Heart right ventricle (tissue), 16 donors: ENCODE results near the gene KIAA0930. TPM values are rescaled to one million over a fixed set of nuclear protein-coding genes. Genes with fewer than 3 reads are reported as not detected.

Source experiments
- ATAC-seq, 8 donors: fragments of 200-7000 bp; cut with Tn5 transposase; one replicate each; pipeline ENCODE4 v1.9.1; 2020; ENCODE audit warnings: mild to moderate bottlenecking in 8 of 8, moderate library complexity in 8 of 8, moderate number of reproducible peaks in 1 of 8
- DNase-seq, 2 donors: peaks; one replicate each; pipeline ENCODE4 v3.0.0-alpha.2; 2020
- H3K27ac ChIP-seq, 10 donors: fragments of 200-600 bp; sonication (generic) in 2 of 10; one replicate each; pipeline versions ENCODE4 v1.5.0 to v1.8.0; 2020 to 2022; ENCODE audit warnings: mild to moderate bottlenecking in 3 of 10
- H3K27me3 ChIP-seq, 7 donors: fragments of 200-600 bp; one replicate each; pipeline ENCODE4 v1.8.0; 2021 to 2022; ENCODE audit warnings: mild to moderate bottlenecking in 2 of 7
- H3K36me3 ChIP-seq, 9 donors: fragments of 200-600 bp; sonication (generic) in 1 of 9; one replicate each; pipeline versions ENCODE4 v1.5.0 to v1.8.0; 2020 to 2022; ENCODE audit warnings: mild to moderate bottlenecking in 2 of 9
- H3K4me1 ChIP-seq, 9 donors: fragments of 200-600 bp; sonication (generic) in 1 of 9; one replicate each; pipeline versions ENCODE4 v1.5.0 to v1.8.0; 2020 to 2022; ENCODE audit warnings: mild to moderate bottlenecking in 4 of 9
- H3K4me3 ChIP-seq, 10 donors: fragments of 200-600 bp; sonication (generic) in 2 of 10; one replicate each; pipeline versions ENCODE4 v1.5.0 to v1.8.0; 2020 to 2022; ENCODE audit warnings: mild to moderate bottlenecking in 7 of 10, moderate library complexity in 2 of 10
- H3K9me3 ChIP-seq, 11 donors: fragments of 200-600 bp in 10 of 11; sonication (generic) in 2 of 11; one replicate each; pipeline versions ENCODE4 v1.5.0 to v1.8.0; 2013 to 2022; ENCODE audit warnings: mild to moderate bottlenecking in 2 of 11, control low read depth in 1 of 11, moderate library complexity in 1 of 11
- WGBS, 2 donors: extraction: QIAGEN DNeasy Blood & Tissue Kit; methylation state at CpG; one replicate each; pipeline ENCODE4 v1.1.7; 2013; ENCODE audit warnings: inconsistent platforms in 1 of 2; 5-methylcytosine and 5-hydroxymethylcytosine counted together
- intact Hi-C, 10 donors: fragments of 100-400 bp; cut with DNase I; formaldehyde crosslinking; loops; one replicate each; pipeline versions ENCODE4 v1.11.1 to v1.14.2; 2022
- polyA plus RNA-seq, 2 donors: library from polyadenylated mRNA; stranded (reverse); fragments of 200-250 nt; gene quantifications; one replicate each; pipeline ENCODE4 v1.2.3, GENCODE V29; 2013
- total RNA-seq, 10 donors: library from RNA; stranded (reverse); fragmentation: NEBNext Ultra II Directional in 3 of 10; extraction: Animal tissue kit (Norgen Biotek cat#: 25700) in 3 of 10; gene quantifications; one replicate each; pipeline versions ENCODE4 v1.2.1 to v1.2.4, GENCODE V29; 2021 to 2023
- TF ChIP-seq, protein P1 (sequence below), 9 donors: fragments of 200-600 bp; sonication (generic) in 2 of 9; IDR thresholded peaks; one replicate each; pipeline versions ENCODE4 v1.5.0 to v1.8.0; 2021 to 2022; ENCODE audit warnings: antibody characterized with exemption in 9 of 9, mild to moderate bottlenecking in 5 of 9, moderate library complexity in 1 of 9
- donor health status: Arrhythmogenic right ventricular cardiomyopathy.
- donor health status: ischemic (EF 13 %, LVEDD 7.1; RV severe dilation, severe dysfunction).
- donor health status: healthy with polysubstance abuse.
- donor health status: DM: no; HTN: yes; CAD: no.
- donor health status: DM: no; HTN: no; CAD: no.
- donor health status: ischemic (EF 25% LVEDD 6.9; RV normal size, moderate dysfunction).
- donor health status: ischemic (EF 25% LVEDD 5.7; RV mildly dilated, moderate dysfunction).
- donor health status: healthy.
- donor health status: DM: yes; HTN: yes; CAD: no.
- donor health status: Ischemic cardiomyopathy.
- donor health status: ischemic (EF 35%, LVEDD 5.7; RV mildly dilated, moderate dysfunction).
- donor health status: nonischemic (EF 11% LVEDD 7.7; RV severe dilation, severe dysfunction).
- donor health status: DM: yes; HTN: yes; CAD: no.
- donor health status: PGD.
- donor health status: ischemic (EF 29% LVEDD 5.4; RV normal size, mild dysfunction).
- donor health status: nonischemic (EF 23%, LVEDD 6.1; RV moderate dilation, normal function).

The KIAA0930 gene
- total and polyA plus RNA-seq, 12 donors: 9.1 to 48.3 (median 16.3) TPM

DNA sequence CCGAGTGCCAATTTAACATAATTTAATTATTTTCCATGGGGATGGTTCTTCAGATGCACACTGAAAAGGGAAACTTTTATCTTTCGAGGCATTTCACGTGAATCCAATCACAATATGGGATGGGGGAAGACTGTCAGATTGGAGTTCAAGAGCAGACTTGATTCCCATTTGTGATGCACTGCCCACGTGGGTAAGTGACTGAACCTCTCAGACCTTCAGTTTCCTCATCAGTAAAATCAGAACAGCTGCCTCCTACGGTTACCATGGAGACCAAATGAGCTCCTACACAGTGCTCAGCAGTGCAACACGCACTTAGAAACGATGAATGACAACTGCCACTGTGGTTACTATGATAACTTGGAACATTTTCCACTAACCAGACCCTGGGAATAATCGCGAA, 21.7 kb downstream of the KIAA0930 start:
- TF ChIP-seq, protein P1, sequence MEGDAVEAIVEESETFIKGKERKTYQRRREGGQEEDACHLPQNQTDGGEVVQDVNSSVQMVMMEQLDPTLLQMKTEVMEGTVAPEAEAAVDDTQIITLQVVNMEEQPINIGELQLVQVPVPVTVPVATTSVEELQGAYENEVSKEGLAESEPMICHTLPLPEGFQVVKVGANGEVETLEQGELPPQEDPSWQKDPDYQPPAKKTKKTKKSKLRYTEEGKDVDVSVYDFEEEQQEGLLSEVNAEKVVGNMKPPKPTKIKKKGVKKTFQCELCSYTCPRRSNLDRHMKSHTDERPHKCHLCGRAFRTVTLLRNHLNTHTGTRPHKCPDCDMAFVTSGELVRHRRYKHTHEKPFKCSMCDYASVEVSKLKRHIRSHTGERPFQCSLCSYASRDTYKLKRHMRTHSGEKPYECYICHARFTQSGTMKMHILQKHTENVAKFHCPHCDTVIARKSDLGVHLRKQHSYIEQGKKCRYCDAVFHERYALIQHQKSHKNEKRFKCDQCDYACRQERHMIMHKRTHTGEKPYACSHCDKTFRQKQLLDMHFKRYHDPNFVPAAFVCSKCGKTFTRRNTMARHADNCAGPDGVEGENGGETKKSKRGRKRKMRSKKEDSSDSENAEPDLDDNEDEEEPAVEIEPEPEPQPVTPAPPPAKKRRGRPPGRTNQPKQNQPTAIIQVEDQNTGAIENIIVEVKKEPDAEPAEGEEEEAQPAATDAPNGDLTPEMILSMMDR (IDR thresholded peaks at IDR 0.05): no peak
- WGBS, 2 donors: 81 to 83% methylated on average over 9 of the region's 9 CpGs
- Histone ChIP-seq H3K27ac (no peak overlapping the region), H3K9me3 (no peaks in the 10 kb centered on the region), H3K36me3 (no peaks in the 10 kb centered on the region), H3K4me1 (peaks cover 0 to 42% (median 0%) of the 10 kb centered on the region in 9 donors), H3K4me3 (no peak overlapping the region), H3K27me3 (peaks cover 0 to 4% (median 0%) of the 10 kb centered on the region in 7 donors)
- no peak for ATAC-seq
- DNase-seq: no peak
- intact Hi-C loops: no loop called here

DNA sequence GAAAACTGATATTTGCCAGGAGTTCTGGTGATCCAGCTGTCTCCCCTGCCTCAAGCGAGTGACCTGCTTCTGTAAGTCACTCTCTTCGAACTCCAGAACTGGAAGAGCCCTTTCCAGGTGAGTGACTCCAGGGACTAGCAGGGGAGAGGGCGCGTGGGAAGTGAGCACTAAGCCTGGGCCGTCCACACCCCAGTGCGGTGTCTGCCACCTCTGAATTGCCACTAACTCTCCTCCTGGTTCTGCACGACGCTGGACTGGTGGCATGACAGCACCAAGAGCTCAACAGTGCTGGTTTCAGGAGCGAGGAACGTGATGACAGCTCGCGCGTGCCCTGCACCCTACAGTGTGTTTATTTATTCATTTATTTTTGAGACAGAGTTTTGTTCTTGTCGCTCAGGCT, 22.9 kb downstream of the KIAA0930 start:
- H3K4me3 ChIP-seq: no peak overlapping the region
- H3K4me1 ChIP-seq: peaks cover 0 to 47% (median 6%) of the 10 kb centered on the region in 9 donors
- TF ChIP-seq, protein P1 (IDR thresholded peaks at IDR 0.05): no peak
- no peaks in the 10 kb centered on the region for H3K36me3 ChIP-seq
- no peak for ATAC-seq
- WGBS, 2 donors: 92 to 93% methylated on average over 14 of the region's 14 CpGs
- no peaks in the 10 kb centered on the region for H3K9me3 ChIP-seq
- H3K27me3 ChIP-seq: peaks cover 0 to 9% (median 0%) of the 10 kb centered on the region in 7 donors
- no peak for DNase-seq
- no peak overlapping the region for H3K27ac ChIP-seq
- intact Hi-C loops: no loop called here

DNA sequence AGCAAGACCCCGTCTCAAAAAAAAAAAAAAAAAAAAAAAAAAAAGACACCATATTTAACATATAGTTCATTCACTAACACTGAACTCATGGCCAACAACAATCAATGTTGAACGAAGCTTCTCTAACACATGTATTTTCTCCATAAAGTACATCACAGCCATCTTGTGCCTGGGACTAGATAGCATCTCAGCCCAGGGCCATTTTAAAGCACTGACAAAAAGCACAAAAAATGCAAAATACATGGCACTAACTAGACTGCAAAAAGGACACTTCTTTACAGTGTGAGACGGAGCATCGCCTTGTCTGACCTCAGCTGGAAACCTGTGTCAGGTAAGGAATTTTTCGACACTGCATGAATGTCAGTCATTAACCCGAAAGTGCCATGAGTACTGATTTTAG, 23.3 kb downstream of the KIAA0930 start:
- ATAC-seq: no peak
- intact Hi-C loops: no loop called here
- TF ChIP-seq, protein P1 (IDR thresholded peaks at IDR 0.05): no peak
- Histone ChIP-seq H3K4me1 (peaks cover 0 to 47% (median 11%) of the 10 kb centered on the region in 9 donors), H3K27me3 (peaks cover 0 to 9% (median 0%) of the 10 kb centered on the region in 7 donors), H3K9me3 (no peaks in the 10 kb centered on the region), H3K36me3 (no peaks in the 10 kb centered on the region), H3K4me3 (no peak overlapping the region), H3K27ac (no peak overlapping the region)
- no peak for DNase-seq
- 94 to 98% methylated on average over 6 of the region's 6 CpGs for WGBS, 2 donors

DNA sequence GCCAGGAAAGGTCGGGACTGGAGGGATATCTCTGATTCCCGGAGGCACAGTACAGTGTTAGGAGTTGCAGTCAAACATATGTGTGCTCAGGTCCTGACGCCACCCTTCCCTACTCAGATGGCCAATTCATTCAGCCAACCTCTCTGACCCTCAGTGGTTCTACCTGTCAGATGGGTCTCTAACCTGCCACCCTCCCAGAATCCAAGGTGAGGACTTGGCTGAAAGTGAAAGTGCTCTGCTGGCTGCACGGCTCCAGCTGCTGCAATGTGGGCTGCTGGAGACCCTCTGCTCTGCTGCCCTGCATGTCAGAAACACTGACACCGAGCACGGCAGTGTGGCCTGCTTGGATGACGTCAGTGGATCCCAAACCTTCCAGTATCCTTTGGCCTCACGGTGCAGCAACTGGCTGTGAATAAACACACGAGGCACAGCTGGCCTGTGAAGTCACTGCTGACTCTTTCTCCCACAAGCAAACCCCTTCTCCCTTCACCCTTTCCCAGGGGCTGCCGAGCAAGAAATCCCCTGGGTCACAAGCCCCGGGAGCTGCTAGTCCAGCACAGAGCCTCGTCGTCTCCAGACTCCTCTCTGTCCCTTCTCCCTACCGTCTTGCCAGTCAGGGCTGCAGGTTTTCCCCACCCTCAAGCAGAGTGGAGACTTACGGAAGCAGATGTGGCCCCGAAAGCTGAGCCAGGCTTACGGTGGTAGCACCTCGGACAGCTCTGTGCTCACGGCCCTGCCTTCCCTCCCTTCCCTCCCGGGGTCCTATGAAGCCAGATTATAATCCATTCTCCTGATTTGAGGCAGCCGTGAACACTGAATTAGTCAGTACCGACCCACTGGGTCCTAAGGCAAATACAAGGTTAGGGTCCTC, 24.3 kb downstream of the KIAA0930 start:
- Histone ChIP-seq H3K9me3 (no peaks in the 10 kb centered on the region), H3K27me3 (peaks cover 0 to 9% (median 0%) of the 10 kb centered on the region in 7 donors), H3K27ac (no peak overlapping the region), H3K4me3 (no peak overlapping the region), H3K36me3 (peaks cover 0 to 6% (median 0%) of the 10 kb centered on the region in 9 donors), H3K4me1 (peaks cover 0 to 47% (median 20%) of the 10 kb centered on the region in 9 donors)
- no peak for ATAC-seq
- 30 to 38% methylated on average over 22 of the region's 22 CpGs for WGBS, 2 donors
- peak in 1 of 2 donors; percentile 7 for DNase-seq
- TF ChIP-seq, protein P1 (IDR thresholded peaks at IDR 0.05): no peak
- intact Hi-C loops: no loop called here
